SK-N-SH treated with all-trans-retinoic acid at 6 μM for 48 hours (cell line): ENCODE data around the gene CYSLTR1.
"Not testable (repeated sequence)": the region's sequence is repeated elsewhere in the genome, so short reads cannot be mapped to it uniquely, and the experiment has no call there.

Source experiments
- ATAC-seq: fragments of 200-7000 bp; cut with Tn5 transposase; 3 replicates; pipeline ENCODE4 v1.9.1; 2020; ENCODE audit warnings: mild to moderate bottlenecking, moderate library complexity
- CREB5 ChIP-seq: fragments of 250-450 bp; sonication (Bioruptor Pico); IDR thresholded peaks from 2 replicates; pipeline ENCODE4 v1.5.1; 2020; ENCODE audit warnings: low read depth, mild to moderate bottlenecking, moderate library complexity
- ISL1 ChIP-seq: fragments of 250-450 bp; sonication (Bioruptor Pico); IDR thresholded peaks from 2 replicates; pipeline ENCODE4 v2.1.2; 2022; ENCODE audit warnings: mild to moderate bottlenecking, moderate library complexity
- ZFP30 ChIP-seq: fragments of 450-650 bp; formaldehyde crosslinking; IDR thresholded peaks from 2 replicates; pipeline ENCODE4 v1.5.0; 2022; ENCODE audit warnings: mild to moderate bottlenecking, moderate library complexity

CYSLTR1 gene

GRCh38 chrX:78237127-78237526, 90.3 kb downstream of the CYSLTR1 start:
- ATAC-seq, result no peak
- no peak for TF ChIP-seq ISL1 (CRISPR knock-in tag)
- no peak for TF ChIP-seq CREB5
- TF ChIP-seq ZFP30, result no peak
- TF ChIP-seq, all 23 proteins: peak for 0

- ATAC-seq, result not testable (repeated sequence)
Measured at GRCh38 chrX:78226047-78226446, 101.4 kb downstream of the CYSLTR1 start.
